Tibial nerve (tissue), 4 donors: Measurements from ENCODE around the gene PAM16. TPM values are rescaled to one million over a fixed set of nuclear protein-coding genes. Genes with fewer than 3 reads are reported as not detected.

Source experiments
- DNase-seq, 2 donors: peaks; one replicate each; pipeline ENCODE4 v3.0.0-alpha.2; 2019; ENCODE audit warnings: low spot score in 2 of 2
- H3K27ac ChIP-seq, 4 donors: fragments of 200-600 bp; sonication (generic) in 3 of 4; one replicate each; pipeline ENCODE4 v1.5.1; 2017 to 2019; ENCODE audit warnings: mild to moderate bottlenecking in 1 of 4
- H3K27me3 ChIP-seq, 2 donors: fragments of 200-600 bp; sonication (generic) in 1 of 2; one replicate each; pipeline versions ENCODE4 v1.5.1 to v1.6.0; 2017 to 2019
- H3K36me3 ChIP-seq, 3 donors: fragments of 200-600 bp; sonication (generic); one replicate each; pipeline ENCODE4 v1.5.1; 2018 to 2019
- H3K4me1 ChIP-seq, 4 donors: fragments of 200-600 bp; sonication (generic) in 3 of 4; one replicate each; pipeline ENCODE4 v1.5.1; 2017 to 2019
- H3K4me3 ChIP-seq, 4 donors: fragments of 200-600 bp; sonication (generic) in 3 of 4; one replicate each; pipeline ENCODE4 v1.5.1; 2017 to 2019; ENCODE audit warnings: mild to moderate bottlenecking in 1 of 4, moderate library complexity in 1 of 4
- H3K9me3 ChIP-seq, 4 donors: fragments of 200-600 bp; sonication (generic) in 3 of 4; one replicate each; pipeline ENCODE4 v1.5.1; 2017 to 2019
- EP300 ChIP-seq, 2 donors: sonication (generic); formaldehyde crosslinking; IDR thresholded peaks; one replicate each; pipeline ENCODE4 v1.6.1; 2017; ENCODE audit warnings: antibody characterized with exemption in 2 of 2, mild to moderate bottlenecking in 1 of 2
- POLR2A ChIP-seq, 2 donors: fragments of 450-650 bp; IDR thresholded peaks; one replicate each; pipeline ENCODE4 v1.6.1; 2017; ENCODE audit warnings: antibody characterized with exemption in 2 of 2, mild to moderate bottlenecking in 2 of 2, moderate library complexity in 2 of 2
- WGBS, 2 donors: methylation state at CpG; one replicate each; pipeline ENCODE4 v1.1.5; 2018; 5-methylcytosine and 5-hydroxymethylcytosine counted together
- total RNA-seq, 4 donors: library from RNA; depleted of rRNA; stranded (reverse); fragments of >200 nt; gene quantifications; one replicate each; pipeline ENCODE4 v1.1.0, GENCODE V29; 2016
- TF ChIP-seq, protein P1 (sequence below), 5 experiments: fragments of 200-600 bp in 3 of 5; fragments of 450-650 bp in 2 of 5; sonication (generic) in 3 of 5; IDR thresholded peaks; one replicate each; pipeline ENCODE4 v1.5.1; 2016 to 2019; ENCODE audit warnings: antibody characterized with exemption in 5 of 5, mild to moderate bottlenecking in 3 of 5, moderate library complexity in 2 of 5

The PAM16 gene
- total RNA-seq, 4 donors from 2014 or later: 45.1 to 95.1 (median 60.7) TPM

DNA sequence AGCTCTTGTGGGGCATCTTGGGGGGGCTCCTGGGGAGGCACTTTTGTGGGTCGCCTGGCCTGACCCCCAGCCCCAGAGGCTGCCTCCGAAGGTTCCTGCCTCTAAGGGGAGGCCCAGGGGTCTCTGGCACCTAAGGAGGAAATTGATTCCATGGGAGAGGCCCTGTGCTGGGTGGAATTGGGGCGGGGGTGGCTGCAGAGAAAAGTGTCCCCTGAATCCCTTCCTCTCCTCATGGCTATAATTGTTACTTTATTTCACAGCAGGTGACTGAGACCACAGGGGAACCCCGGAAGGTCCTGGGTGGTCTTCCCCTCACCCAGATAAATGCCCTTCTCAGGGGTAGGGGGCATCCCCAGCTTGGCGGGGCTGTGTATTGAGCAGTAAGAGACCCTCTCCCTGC, 32.2 kb downstream of the PAM16 start:
- 54 to 63% methylated on average over 5 of the region's 5 CpGs for WGBS, 2 donors
- Histone ChIP-seq H3K4me1 (peaks cover 3 to 86% (median 58%) of the 10 kb centered on the region in 4 donors), H3K27ac (peak overlapping the region; percentile 4 to 96 (median 87)), H3K9me3 (no peaks in the 10 kb centered on the region), H3K27me3 (no peaks in the 10 kb centered on the region), H3K4me3 (no peak overlapping the region), H3K36me3 (no peaks in the 10 kb centered on the region)
- no peak for TF ChIP-seq EP300 (IDR thresholded peaks at IDR 0.05)
- TF ChIP-seq POLR2A (IDR thresholded peaks at IDR 0.05): no peak
- no peak for DNase-seq

DNA sequence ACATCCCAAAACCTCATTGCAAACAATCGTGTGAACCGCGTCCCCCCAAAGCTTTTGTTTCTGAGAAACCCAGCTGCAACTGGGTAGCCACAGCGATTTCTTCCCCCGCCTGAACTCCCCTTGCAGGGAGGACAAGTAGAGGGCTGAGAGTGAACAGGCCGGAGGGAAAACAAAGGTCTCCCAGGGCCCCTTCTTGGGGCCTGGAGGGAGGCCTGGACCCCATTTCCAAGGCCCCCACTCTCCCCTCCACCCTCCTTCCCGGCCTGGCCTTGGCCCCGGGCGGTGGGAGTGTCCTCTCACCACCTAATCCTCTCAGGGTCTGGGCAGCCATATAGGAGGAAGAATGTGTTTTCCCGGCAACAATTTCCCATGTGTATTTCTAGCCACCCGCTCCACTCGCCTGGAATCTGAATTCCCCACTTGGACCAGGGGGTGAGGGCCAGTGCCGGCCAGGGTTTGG, 32.6 kb downstream of the PAM16 start:
- 34 to 44% methylated on average over 13 of the region's 13 CpGs for WGBS, 2 donors
- Histone ChIP-seq H3K9me3 (no peaks in the 10 kb centered on the region), H3K36me3 (no peaks in the 10 kb centered on the region), H3K27me3 (no peaks in the 10 kb centered on the region), H3K27ac (peak overlapping the region in 3 of 4 donors; percentile 83 to 96 (median 91)), H3K4me1 (peaks cover 3 to 86% (median 53%) of the 10 kb centered on the region in 4 donors), H3K4me3 (no peak overlapping the region)
- TF ChIP-seq POLR2A (IDR thresholded peaks at IDR 0.05) (no peak), EP300 (IDR thresholded peaks at IDR 0.05) (no peak)
- TF ChIP-seq, protein P1, sequence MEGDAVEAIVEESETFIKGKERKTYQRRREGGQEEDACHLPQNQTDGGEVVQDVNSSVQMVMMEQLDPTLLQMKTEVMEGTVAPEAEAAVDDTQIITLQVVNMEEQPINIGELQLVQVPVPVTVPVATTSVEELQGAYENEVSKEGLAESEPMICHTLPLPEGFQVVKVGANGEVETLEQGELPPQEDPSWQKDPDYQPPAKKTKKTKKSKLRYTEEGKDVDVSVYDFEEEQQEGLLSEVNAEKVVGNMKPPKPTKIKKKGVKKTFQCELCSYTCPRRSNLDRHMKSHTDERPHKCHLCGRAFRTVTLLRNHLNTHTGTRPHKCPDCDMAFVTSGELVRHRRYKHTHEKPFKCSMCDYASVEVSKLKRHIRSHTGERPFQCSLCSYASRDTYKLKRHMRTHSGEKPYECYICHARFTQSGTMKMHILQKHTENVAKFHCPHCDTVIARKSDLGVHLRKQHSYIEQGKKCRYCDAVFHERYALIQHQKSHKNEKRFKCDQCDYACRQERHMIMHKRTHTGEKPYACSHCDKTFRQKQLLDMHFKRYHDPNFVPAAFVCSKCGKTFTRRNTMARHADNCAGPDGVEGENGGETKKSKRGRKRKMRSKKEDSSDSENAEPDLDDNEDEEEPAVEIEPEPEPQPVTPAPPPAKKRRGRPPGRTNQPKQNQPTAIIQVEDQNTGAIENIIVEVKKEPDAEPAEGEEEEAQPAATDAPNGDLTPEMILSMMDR (IDR thresholded peaks at IDR 0.05): no peak
- DNase-seq: no peak

DNA sequence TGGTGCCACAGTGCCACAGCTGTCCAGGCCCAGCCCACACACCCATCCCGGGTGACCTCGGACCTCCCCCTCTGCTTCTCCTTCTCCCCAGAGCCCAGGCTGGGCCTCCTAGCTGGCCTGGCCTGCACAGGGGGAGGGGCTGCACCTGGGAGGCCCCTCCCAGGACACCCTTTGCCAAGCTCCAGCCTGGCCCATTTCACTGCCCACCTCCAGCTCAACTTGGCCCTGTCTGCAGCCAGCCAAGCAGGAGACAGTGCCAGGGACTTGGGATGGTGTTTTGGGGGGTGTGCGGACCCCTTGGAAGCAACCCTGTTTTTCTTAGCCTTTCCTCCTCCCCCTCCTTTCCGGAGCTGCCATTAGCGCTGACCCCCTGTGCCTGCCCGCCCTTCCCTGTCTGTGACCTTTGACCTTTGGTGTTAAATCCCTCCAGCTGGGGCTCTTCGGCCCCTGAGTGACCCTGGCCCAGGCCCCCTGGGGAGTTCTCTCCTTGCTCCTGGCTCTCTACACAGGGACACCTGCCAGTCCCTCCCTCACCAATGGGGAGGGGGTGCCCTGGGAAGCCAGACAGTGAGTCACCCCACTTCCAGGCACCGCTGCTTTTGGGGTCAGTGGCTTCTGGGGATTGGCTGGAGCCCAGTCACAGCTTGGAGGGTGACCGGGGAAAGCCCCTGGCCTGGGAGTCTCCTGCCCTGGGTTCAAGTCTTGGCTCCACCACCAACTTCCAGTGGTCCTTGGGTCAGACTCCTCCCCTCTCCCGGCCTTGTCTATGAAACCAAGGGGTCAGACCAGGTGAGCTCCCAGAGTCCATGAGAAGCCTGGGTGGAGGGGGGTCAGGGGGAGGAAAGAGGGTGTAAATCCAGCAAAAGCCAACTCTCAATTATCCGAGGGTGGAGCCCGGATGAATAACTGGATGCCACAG, 33.3 kb downstream of the PAM16 start:
- no peaks in the 10 kb centered on the region for H3K36me3 ChIP-seq
- TF ChIP-seq POLR2A (IDR thresholded peaks at IDR 0.05): no peak
- peak overlapping the region; percentile 83 to 96 (median 92) for H3K27ac ChIP-seq
- DNase-seq: no peak
- 24 to 29% methylated on average over 10 to 12 of the region's 12 CpGs for WGBS, 2 donors
- peak overlapping the region; percentile 48 to 68 (median 58) for H3K4me3 ChIP-seq
- H3K9me3 ChIP-seq: no peaks in the 10 kb centered on the region
- H3K4me1 ChIP-seq: peaks cover 3 to 80% (median 48%) of the 10 kb centered on the region in 4 donors
- no peaks in the 10 kb centered on the region for H3K27me3 ChIP-seq

DNA sequence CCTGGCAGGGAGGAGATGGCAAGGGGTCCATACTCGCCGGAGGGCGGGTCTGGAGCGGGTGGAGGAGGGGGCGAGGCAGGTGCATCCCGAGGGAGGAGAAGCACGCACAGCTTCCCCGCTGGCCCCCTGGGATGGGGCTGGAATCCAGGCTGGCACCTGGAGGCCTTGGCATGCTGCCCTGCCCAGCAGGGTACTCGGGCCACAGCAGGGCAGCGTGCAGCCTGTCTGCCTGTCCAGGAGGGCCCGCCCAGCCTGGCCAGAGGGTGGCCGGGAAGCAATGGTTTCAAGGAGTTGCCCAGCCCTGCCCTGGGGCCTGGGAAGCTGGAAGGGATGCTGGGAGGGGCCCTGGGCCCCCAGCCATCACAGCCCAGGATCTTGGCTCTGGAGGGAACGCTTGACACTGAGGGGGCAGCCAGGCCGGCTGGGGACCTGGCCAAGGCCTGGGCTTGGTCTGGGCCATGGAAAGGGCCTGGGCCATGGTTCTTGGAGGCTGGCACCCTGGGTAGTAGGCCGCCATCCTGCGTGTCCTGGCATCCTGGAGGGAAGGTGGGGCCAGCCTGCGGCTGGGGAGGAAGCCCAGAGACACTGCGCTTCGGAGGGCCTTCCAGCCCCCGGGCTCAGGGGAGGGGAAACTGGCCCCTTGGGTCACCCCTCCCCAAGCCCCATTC, 34.1 kb downstream of the PAM16 start:
- WGBS, 2 donors: 10 to 24% methylated on average over 11 to 14 of the region's 20 CpGs
- Histone ChIP-seq H3K4me1 (peaks cover 3 to 72% (median 44%) of the 10 kb centered on the region in 4 donors), H3K4me3 (peak overlapping the region; percentile 48 to 68 (median 58)), H3K27ac (peak overlapping the region; percentile 83 to 96 (median 92)), H3K9me3 (no peaks in the 10 kb centered on the region), H3K36me3 (no peaks in the 10 kb centered on the region), H3K27me3 (no peaks in the 10 kb centered on the region)
- TF ChIP-seq POLR2A (IDR thresholded peaks at IDR 0.05) (no peak), EP300 (IDR thresholded peaks at IDR 0.05) (no peak)
- TF ChIP-seq, protein P1 (IDR thresholded peaks at IDR 0.05): no peak
- no peak for DNase-seq

DNA sequence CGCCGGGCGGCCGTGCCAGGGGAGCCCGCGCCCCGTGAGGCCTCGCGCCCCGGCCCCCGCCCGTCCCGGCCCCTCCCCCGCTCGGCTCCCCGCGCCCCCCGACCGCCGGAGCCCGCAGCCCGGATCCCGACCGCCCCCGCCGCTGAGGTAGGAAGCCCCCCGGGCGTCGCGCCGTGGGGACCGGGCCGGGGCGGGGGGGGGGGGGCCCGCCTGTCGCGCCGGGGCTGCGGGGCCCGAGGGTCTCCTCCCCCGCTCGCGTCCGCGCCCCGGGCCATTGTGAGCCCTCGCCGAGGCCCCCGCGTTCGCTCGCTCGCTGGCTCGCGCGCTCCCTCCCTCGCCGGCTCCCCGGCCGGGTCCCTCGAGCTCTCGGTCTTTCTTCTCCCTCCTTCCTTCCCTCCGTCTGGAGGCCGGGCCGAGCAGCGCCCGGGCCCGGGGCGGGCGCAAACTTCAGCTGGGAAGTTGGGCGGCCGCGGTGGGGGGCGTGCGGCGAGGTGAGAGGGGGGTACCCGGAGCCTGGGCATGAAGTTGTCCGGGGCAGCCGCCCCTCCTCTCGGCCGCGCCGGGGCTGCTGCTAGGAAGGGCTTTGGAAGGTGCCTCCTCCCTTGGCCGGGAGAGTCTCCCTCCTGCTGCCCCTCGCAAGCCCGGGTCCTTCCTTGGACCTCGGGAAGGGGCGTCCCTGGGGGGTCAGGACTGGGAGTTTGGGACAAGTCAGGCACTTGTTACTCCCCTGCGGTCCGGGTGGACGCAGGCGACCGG, 34.8 kb downstream of the PAM16 start:
- Histone ChIP-seq H3K36me3 (no peaks in the 10 kb centered on the region), H3K4me1 (peaks cover 3 to 65% (median 42%) of the 10 kb centered on the region in 4 donors), H3K27me3 (no peaks in the 10 kb centered on the region), H3K27ac (peak overlapping the region; percentile 85 to 96 (median 92)), H3K4me3 (peak overlapping the region; percentile 48 to 68 (median 59)), H3K9me3 (no peaks in the 10 kb centered on the region)
- DNase-seq: no peak
- WGBS, 2 donors: 1 to 4% methylated on average over 40 to 45 of the region's 93 CpGs
- TF ChIP-seq, protein P1 (IDR thresholded peaks at IDR 0.05): no peak
